Measurements from ENCODE around the gene LAGE3.

LAGE3 gene

DNA sequence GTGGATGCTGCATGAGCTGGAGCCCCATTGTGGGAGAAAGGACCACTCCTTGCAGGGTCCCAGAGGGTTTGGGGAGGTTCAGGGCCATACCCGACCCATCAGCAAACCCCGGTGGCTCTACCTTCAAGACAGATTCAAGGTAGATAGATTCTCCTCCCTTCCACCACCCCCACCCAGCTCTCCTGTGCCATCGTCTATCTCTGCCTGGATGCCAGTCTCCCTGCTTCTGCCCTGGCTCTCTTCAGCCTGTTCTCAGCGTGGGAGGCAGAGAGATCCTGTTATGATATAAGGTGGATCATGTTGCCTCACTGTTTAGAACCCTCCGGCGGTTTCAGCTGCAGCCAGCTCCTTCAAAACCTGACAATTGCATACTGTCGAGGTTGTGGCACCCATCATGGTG is 5.4 kb downstream of the LAGE3 start:
- no peak for DNase-seq

GRCh38 chrX:154472685-154473632 is 6.1 kb downstream of the LAGE3 start:
- DNase-seq = no peak

DNA sequence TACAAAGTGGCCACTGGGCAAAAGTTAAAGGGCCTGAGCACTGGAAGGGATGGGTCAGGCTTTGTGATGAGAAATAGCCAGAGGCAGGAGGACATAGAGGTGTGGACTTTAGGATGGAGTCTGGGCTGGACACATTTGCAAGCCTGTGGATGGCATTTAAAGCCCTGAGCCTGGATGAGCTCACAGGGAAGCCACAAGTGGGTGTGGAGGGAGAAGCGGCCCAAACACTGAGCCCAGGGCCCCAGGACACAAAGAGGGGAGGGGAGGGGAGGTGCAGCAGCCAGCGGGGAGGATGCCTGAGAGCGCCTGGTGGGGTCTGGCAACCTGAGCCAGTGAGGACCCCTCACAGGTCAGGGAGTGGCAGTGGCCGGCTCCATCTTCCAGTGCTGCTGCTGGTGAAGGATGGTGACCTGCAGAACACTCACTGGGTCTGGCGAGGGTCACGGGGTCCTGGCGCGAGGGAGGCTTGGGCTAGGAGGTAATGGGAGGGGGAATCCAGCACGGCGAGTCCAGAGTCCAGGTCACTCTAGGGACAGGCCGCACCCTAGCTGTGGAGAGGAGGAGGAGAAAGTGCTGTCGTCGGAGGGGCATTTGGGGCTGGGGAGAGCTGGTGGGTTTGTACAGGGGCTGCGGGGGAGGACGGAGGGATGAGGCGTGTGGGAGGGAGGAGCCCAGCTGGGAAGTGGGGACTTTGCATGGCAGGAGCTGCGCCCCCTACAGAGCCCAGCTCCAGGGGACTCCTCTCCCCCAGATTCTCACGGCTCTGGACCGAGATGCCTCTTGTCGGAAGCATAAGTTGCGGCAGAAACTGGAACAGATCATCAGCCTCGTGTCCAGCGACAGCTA is 7.0 kb downstream of the LAGE3 start:
- no peak for DNase-seq

GRCh38 chrX:154470914-154471568 is 8.0 kb downstream of the LAGE3 start:
- no peak for DNase-seq

- DNase-seq = no peak
Observed at GRCh38 chrX:154470434-154470833, 8.6 kb downstream of the LAGE3 start.

DNA sequence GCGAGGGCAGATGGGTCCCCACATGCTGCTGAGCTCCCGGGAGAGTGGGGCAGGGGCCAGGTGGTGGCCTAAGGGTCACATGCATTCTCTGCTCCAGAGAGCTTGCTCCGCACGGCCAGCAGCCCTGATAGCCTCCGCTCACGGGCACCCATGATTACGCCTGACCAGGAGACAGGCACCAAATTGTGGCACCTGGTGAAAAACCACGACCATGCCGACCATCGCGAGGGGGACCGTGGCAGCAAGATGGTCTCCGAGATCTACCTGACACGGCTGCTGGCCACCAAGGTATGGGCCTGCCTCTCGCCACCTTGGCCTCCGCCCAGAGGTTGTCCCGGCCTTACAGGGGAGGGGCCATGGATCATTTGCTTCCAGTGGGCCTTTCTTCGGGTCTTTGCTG is 9.2 kb downstream of the LAGE3 start:
- DNase-seq = no peak

- no peak for DNase-seq
Observed at GRCh38 chrX:154469114-154469513, 10.0 kb downstream of the LAGE3 start.

DNA sequence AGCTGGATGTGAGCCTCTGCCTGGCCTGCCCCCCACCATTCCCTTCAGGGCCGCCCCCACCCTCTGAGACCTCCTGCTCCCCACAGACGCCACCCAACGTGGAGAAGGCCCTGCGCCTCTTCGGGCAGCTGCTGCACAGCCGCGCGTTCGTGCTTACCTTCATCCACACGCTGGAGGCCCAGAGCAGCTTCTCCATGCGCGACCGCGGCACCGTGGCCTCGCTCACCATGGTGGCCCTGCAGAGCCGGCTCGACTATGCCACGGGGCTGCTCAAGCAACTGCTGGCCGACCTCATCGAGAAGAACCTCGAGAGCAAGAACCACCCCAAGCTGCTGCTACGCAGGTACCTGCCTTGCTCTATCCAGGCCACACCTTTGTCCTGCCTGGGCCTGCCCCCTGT is 10.9 kb downstream of the LAGE3 start:
- no peak for DNase-seq

GRCh38 chrX:154467556-154467955 is 11.5 kb downstream of the LAGE3 start:
- DNase-seq = no peak

GRCh38 chrX:154466907-154467306 is 12.2 kb downstream of the LAGE3 start:
- DNase-seq = no peak

- DNase-seq = no peak
Observed at GRCh38 chrX:154466036-154466435, 13.0 kb downstream of the LAGE3 start.

DNA sequence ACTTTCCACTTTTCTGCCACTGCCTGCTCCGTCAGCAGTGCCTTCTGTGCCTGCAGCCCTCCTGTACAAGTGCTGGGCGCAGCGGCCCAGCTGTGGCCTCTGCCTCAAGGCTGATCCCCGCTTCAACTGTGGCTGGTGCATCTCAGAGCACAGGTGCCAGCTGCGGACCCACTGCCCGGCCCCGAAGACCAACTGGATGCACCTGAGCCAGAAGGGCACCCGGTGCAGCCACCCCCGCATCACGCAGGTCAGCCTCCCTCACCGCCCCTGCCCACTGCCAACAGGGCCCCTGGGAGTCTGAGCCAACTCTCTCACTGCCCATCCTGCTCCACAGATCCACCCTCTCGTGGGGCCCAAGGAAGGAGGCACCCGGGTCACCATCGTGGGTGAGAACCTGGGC is 13.5 kb downstream of the LAGE3 start:
- DNase-seq = no peak

DNA sequence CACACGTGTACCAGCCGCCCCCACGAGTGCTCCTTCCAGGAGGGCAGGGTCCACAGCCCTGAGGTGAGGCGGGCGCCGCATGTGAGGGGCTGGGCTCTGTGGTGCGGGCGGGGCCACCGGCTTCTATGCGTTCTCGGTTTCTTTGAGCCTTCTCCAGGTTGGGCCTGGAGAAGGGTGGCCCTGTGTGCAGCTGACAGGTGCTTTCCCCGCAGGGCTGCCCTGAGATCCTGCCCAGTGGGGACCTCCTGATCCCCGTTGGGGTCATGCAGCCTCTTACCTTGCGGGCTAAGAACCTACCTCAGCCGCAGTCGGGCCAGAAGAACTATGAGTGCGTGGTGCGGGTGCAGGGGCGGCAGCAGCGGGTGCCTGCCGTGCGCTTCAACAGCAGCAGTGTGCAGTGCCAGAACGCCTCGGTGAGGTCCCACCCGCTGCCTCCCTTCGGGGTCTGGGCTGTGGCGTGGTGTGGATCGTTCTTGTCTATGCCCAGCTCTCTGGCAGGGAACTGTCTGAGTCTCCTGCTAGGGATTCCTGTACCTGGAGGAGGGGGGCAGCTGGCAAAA is 14.2 kb downstream of the LAGE3 start:
- no peak for DNase-seq

DNA sequence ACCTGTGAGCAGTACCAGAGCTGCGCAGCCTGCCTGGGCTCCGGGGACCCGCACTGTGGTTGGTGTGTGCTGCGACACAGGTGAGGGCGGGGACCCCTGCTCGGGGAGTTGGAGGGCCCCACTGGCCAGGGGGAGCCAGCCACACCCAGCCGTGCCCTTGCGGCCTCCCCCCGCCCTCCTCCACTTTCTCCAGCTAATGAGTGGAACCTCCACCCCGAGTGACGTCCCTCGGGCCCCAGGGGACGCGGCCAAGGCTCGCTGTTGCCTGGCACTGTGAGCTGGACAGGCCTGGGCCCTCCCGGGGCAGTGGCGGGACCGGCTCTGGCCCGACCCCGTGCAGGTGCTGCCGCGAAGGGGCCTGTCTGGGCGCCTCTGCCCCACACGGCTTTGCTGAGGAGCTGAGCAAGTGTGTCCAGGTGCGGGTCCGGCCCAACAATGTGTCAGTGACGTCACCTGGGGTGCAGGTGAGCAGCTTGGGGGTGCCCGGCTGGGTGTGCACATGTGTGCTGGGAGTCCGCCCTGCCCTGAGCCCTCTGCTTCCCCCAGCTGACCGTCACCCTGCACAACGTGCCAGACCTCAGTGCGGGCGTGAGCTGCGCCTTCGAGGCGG is 15.4 kb downstream of the LAGE3 start:
- no peak for DNase-seq

GRCh38 chrX:154462396-154462795 is 16.7 kb downstream of the LAGE3 start:
- DNase-seq = no peak

GRCh38 chrX:154460326-154460725 is 18.8 kb downstream of the LAGE3 start:
- peak; percentile 20 for DNase-seq

DNA sequence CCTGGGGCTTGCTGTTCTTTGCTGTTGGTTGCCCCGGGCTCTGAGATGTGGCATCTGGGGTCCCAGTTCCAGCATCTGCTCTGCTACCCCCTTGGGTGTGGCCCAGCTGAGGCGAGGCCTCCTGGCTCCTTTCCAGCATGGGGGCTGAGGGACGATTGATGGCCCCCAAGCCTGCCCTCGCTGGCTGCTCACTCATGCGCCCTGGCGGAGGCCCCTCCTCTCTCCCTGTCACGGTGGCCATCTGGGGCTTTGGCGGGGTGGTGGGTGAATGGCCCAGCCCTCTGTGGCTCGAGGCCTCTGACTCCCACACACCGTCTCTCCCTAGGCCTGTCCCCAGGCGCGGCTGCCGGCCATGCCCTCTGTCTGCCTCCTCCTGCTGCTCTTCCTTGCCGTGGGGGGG is 19.2 kb downstream of the LAGE3 start:
- peak; percentile 40 for DNase-seq

- no peak for DNase-seq
Observed at GRCh38 chrX:154458954-154459778, 19.9 kb downstream of the LAGE3 start.

- DNase-seq = peak; percentile 31
Observed at GRCh38 chrX:154458116-154458953, 20.7 kb downstream of the LAGE3 start, which contains the start of gene PLXNA3. PLXNA3 (plus strand) TSS chrX:154458281; CDS start chrX:154460184, 1,903 bp downstream.

GRCh38 chrX:154457491-154458115 is 21.5 kb downstream of the LAGE3 start:
- peak; percentile 52 for DNase-seq

Data from retina (tissue), 1 donor.